ENCODE results near the gene KCNQ5. TPM values are rescaled to one million over a fixed set of nuclear protein-coding genes. Genes with fewer than 3 reads are reported as not detected.
"Not testable (repeated sequence)": the region's sequence is repeated elsewhere in the genome, so short reads cannot be mapped to it uniquely, and the experiment has no call there.

KCNQ5 gene
- total RNA-seq, 1 donor from 2014 or later: 3.9 TPM

DNA sequence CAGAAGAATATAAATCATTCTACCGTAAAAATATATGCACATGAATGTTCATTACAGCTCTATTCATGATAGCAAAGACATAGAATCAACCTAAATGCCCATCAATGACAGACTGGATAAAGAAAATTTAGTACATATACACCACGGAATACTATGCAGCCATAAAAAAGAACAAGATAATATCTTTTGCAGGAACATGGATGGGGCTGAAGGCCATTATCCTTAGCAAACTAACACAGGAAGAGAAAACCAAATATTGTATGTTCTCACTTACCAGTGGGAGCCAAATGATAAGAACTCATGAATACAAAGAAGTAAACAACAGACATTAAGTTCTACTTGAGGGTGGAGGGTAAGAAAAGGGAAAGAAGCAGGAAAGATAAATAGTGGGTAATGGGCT, 595.0 kb downstream of the KCNQ5 start:
- no peak overlapping the region for H3K27ac ChIP-seq
- no peak overlapping the region for H3K4me3 ChIP-seq
- TF ChIP-seq POLR2AphosphoS5 (IDR thresholded peaks at IDR 0.05; ENCODE audit: insufficient read depth in 1 of 2, low read depth in 1 of 2) (no peak), POLR2A (IDR thresholded peaks at IDR 0.05) (no peak)
- TF ChIP-seq, protein P1, sequence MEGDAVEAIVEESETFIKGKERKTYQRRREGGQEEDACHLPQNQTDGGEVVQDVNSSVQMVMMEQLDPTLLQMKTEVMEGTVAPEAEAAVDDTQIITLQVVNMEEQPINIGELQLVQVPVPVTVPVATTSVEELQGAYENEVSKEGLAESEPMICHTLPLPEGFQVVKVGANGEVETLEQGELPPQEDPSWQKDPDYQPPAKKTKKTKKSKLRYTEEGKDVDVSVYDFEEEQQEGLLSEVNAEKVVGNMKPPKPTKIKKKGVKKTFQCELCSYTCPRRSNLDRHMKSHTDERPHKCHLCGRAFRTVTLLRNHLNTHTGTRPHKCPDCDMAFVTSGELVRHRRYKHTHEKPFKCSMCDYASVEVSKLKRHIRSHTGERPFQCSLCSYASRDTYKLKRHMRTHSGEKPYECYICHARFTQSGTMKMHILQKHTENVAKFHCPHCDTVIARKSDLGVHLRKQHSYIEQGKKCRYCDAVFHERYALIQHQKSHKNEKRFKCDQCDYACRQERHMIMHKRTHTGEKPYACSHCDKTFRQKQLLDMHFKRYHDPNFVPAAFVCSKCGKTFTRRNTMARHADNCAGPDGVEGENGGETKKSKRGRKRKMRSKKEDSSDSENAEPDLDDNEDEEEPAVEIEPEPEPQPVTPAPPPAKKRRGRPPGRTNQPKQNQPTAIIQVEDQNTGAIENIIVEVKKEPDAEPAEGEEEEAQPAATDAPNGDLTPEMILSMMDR (IDR thresholded peaks at IDR 0.05): no peak
- H3K36me3 ChIP-seq: no peaks in the 10 kb centered on the region
- H3K27me3 ChIP-seq: no peaks in the 10 kb centered on the region
- DNase-seq (ENCODE audit: extremely low spot score in 2 of 2): no peak
- no peaks in the 10 kb centered on the region for H3K9me3 ChIP-seq
- H3K4me1 ChIP-seq: no peaks in the 10 kb centered on the region
- intact Hi-C loops (cut with DNase I): no loop called here

DNA sequence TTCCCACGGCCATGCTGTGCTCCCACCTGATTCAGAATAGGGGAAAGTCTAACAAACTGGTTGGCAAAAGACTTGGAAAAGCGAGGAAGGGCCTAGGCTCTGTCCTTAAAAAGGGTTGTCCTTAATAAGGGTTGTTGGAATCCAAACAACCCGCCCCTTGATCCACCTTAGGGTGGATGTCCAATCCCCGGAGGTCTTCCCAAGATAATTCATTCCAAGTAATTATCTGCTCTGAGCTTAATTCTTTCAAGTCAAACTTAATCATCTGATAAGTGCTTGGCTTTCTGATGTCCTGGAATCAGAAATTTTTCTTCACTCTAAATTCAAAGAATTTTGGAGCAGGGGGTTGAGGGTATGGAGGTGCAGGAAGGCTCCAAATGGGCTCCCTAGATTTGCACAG, 603.5 kb downstream of the KCNQ5 start, which contains the start of gene KHDC1L:
Gene KHDC1L, minus strand, starts transcription at position 101 of the 400 bp plus-strand sequence. Its CDS starts 88 bp downstream, at position 13.
- H3K27ac ChIP-seq: no peak within 1 kb of the TSS
- intact Hi-C loops (cut with DNase I): no loop called here
- H3K9me3 ChIP-seq: no peaks in the 10 kb centered on the region
- H3K36me3 ChIP-seq: no peaks in the 10 kb centered on the region
- H3K4me1 ChIP-seq: no peaks in the 10 kb centered on the region
- no peaks in the 10 kb centered on the region for H3K27me3 ChIP-seq
- H3K4me3 ChIP-seq: no peak within 1 kb of the TSS
- DNase-seq (ENCODE audit: extremely low spot score in 2 of 2): no peak
- TF ChIP-seq, protein P1 (IDR thresholded peaks at IDR 0.05): no peak

DNA sequence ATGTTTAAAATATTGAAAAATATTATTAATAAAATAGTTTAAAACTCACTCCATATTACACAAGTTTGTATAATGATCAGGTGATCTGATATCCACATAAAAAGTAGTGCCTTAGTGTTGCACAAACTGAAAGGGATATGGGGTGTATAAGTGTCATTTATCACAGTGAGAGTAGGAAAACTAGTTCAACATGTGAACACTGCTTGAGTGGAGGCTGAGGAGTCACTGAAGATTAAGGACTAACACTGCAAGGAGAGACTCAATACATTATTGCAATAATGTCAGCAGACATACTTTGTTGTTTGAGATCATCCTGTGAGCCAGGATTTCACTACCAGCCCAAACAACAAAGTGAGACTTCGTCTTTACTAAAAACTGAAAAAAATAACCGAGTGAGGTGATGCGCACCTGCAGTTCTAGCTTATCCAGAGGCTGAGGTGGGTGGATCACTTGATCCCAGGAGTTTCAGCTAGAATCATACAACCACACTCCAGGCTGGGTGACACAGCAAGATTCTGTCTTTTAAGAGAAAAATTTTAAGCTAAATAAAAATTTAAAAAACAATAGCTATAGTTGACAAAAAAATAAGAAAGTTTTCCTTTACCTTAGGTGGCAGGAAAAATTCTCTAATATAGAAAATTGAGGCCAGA, 605.9 kb downstream of the KCNQ5 start:
- intact Hi-C loops (cut with DNase I): no loop called here
- Histone ChIP-seq H3K9me3 (no peaks in the 10 kb centered on the region), H3K27me3 (no peaks in the 10 kb centered on the region), H3K4me3 (no peak overlapping the region), H3K36me3 (no peaks in the 10 kb centered on the region), H3K4me1 (no peaks in the 10 kb centered on the region), H3K27ac (no peak overlapping the region)
- no peak for DNase-seq (ENCODE audit: extremely low spot score in 2 of 2)
- TF ChIP-seq POLR2AphosphoS5 (IDR thresholded peaks at IDR 0.05; ENCODE audit: insufficient read depth in 1 of 2, low read depth in 1 of 2) (no peak), POLR2A (IDR thresholded peaks at IDR 0.05) (no peak)
- TF ChIP-seq, protein P1 (IDR thresholded peaks at IDR 0.05): no peak

DNA sequence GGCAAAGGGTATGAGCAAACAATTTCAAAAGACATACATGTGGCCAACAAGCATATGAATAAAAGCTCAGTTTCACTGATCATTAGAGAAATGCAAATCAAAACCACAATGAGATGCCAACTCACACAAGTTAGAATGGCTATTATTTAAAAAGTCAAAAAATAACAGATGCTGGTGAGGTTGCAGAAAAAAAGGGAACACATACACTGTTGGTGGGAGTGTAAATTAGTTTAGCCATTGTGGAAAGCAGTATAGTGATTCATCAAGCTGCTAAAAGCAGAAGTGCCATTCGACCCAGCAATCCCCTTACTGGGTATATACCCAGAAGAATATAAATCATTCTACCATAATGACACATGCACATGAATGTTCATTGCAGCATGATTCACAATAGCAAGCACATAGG, 610.1 kb downstream of the KCNQ5 start:
- Histone ChIP-seq H3K27ac (no peak overlapping the region), H3K4me3 (no peak overlapping the region), H3K27me3 (no peaks in the 10 kb centered on the region), H3K9me3 (no peaks in the 10 kb centered on the region), H3K36me3 (no peaks in the 10 kb centered on the region), H3K4me1 (no peaks in the 10 kb centered on the region)
- intact Hi-C loops (cut with DNase I): no loop called here
- TF ChIP-seq, protein P1 (IDR thresholded peaks at IDR 0.05): no peak
- TF ChIP-seq POLR2AphosphoS5 (IDR thresholded peaks at IDR 0.05; ENCODE audit: insufficient read depth in 1 of 2, low read depth in 1 of 2) (no peak), POLR2A (IDR thresholded peaks at IDR 0.05) (no peak)
- DNase-seq (ENCODE audit: extremely low spot score in 2 of 2): no peak

DNA sequence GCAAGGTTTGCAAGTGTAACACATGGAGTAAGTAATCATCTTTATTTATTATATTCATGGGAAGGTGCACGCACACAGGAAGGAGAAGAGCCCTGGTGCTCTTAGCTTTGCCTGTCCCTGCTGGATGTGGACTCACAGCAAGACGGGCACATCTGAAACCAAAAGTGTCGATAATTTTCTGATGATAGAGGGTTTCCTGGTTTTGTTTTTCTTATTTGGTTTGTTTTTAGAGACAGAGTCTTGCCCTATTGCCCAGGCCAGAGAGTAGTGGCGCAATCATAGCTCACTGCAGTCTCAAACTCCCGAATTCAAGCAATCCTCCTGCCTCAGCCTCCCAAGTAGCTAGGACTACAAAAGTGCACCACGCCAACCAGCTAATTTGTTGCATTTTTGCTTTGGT, 611.2 kb downstream of the KCNQ5 start:
- no peaks in the 10 kb centered on the region for H3K27me3 ChIP-seq
- TF ChIP-seq POLR2A (IDR thresholded peaks at IDR 0.05) (no peak), POLR2AphosphoS5 (IDR thresholded peaks at IDR 0.05; ENCODE audit: insufficient read depth in 1 of 2, low read depth in 1 of 2) (no peak)
- TF ChIP-seq, protein P1 (IDR thresholded peaks at IDR 0.05): no peak
- no peak overlapping the region for H3K27ac ChIP-seq
- no peaks in the 10 kb centered on the region for H3K36me3 ChIP-seq
- H3K4me1 ChIP-seq: no peaks in the 10 kb centered on the region
- no peak for DNase-seq (ENCODE audit: extremely low spot score in 2 of 2)
- no peaks in the 10 kb centered on the region for H3K9me3 ChIP-seq
- intact Hi-C loops (cut with DNase I): no loop called here
- no peak overlapping the region for H3K4me3 ChIP-seq

DNA sequence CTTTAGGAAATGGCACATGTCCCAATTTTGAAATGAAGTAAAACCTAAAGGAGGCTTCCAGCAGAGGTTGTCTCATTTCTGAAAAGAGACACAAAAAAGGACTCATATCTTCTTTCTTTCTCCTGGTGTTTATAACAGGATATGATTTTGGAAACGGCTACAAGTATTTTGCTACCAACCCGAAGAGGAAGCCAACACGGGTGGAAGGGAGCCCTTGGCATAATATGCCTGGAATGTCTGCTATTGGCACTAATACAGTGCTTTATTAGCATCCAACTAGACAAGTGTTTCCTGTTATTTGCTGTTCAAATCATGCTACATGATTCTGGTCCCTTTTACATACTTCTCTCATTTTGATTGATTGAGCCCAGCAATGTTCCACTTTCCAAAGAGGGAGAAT, 612.1 kb downstream of the KCNQ5 start:
- H3K9me3 ChIP-seq; H3K4me1 ChIP-seq; H3K4me3 ChIP-seq; H3K36me3 ChIP-seq; DNase-seq (ENCODE audit: extremely low spot score in 2 of 2); intact Hi-C loops (cut with DNase I); H3K27me3 ChIP-seq; H3K27ac ChIP-seq: not testable (repeated sequence)

Data from vagina (tissue), 2 donors.